SW480 (cell line): ENCODE data around the gene ZBTB16.

Experiments
- DNase-seq: peaks from one replicate; pipeline ENCODE4 v3.0.0-alpha.2; 2016; ENCODE audit warnings: low spot score

The ZBTB16 gene

GRCh38 chr11:114283422-114283821 is 223.9 kb downstream of the ZBTB16 start:
- DNase-seq = no peak

DNA sequence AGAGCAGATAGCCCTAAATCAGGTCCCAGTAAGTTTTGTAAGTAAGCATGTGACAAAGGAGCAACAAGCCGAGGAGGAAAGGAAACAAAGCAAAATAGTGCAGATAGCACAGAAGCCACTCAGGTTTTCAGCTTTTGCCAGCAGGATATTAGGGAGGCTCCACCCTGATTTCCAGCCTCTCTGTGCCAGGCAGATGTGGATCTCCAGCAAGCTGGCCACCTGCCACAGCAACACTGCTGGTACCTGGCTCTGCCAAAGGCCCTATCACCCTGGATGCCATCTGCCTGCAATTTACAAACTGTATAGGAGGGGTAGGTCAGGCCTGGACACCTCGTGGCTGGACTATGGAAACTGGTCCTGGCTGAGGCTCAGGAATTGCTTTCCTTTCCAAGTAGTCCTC is 224.5 kb downstream of the ZBTB16 start:
- no peak for DNase-seq

GRCh38 chr11:114284914-114285313 is 225.4 kb downstream of the ZBTB16 start:
- no peak for DNase-seq

GRCh38 chr11:114285599-114285998 is 226.1 kb downstream of the ZBTB16 start:
- DNase-seq = no peak

DNA sequence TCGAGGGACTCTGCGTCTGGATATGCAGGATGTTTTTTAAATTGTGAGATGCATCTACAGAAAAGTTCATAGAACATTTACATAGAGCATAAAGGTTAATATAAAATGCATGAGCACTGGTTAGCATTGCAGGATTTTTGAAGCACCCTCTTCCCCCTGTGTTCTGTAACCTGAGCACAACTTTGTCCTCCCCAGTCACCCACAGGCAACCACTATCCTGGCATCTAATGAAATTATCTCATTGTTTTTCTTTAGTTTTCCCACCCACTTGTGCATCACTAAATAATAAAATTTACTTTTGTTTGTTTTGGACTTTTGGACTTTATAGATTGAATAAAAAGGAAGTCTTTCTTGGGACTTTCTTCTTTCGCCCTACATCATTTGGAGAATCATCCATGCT is 226.7 kb downstream of the ZBTB16 start:
- DNase-seq = no peak

DNA sequence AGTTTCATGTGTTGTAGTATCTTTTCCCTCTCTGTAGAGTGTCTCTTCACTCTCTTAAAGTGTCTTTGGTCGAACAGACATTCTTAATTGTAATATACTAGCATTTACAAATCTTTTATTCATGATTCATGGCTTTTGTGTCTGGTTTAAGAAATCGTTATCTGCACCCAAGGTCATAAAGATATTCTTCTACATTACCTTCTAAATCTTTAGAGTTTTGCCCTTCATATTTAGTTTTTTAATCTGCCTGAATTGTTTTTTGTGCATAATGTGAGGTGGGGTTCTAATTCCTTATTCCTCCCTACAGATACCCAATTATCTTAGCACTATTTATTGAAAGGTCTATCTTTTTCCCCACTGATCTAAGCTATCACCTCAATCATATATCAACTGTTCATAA is 227.6 kb downstream of the ZBTB16 start:
- no peak for DNase-seq

- no peak for DNase-seq
These were observed 228.6 kb downstream of the ZBTB16 start for GRCh38 chr11:114288136-114288535.

DNA sequence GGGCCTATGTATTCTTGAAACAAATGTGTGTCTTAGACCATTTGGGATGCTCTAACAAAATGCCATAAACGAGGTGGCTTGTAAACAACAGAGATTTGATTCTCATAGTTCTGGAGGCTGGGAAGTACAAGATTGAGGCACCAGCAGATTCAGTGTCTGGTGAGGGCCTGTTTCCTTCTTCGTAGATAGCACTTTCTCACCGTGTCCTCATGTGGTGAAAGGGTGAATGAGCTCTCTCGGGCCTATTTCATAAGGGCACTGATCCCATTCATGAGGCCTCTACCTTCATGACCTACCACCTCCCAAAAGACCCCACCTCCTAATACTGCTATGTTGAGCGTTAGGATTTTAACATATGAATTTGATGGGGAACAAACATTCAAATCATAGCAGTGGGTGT is 230.3 kb downstream of the ZBTB16 start:
- no peak for DNase-seq

DNA sequence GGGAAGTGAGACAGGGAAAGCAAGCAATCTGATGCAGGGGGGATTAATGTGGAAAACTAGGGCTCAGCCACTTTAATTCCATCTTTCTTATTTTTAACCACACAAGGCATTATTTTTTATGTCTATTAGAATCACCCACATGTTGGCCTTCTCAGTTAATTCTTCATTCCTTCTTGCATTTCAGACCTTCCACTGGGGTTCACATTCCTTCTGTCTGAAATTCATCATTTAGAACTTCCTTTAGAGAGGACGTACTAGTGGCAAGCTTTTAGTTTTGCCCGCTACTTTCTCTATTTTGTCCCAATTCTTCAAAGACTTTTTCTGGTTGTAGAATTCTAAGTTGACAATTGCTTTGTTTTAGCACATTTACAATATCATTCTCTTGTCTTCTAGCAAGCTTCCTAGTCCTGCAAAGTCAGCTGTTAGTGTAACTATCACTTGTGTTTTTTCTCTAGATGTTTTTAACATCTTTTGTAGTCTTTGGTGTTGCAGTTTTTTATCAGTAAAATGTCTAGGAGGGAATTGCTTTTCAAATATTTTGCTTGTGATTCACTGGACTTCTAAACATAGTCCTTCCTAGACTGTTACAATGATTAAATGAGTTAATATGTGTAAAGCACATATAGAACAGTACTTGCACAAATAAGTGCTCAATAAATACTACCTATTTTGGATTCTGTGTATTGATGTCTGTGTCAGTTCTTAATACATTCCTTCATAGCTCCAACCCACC is 231.2 kb downstream of the ZBTB16 start:
- no peak for DNase-seq

DNA sequence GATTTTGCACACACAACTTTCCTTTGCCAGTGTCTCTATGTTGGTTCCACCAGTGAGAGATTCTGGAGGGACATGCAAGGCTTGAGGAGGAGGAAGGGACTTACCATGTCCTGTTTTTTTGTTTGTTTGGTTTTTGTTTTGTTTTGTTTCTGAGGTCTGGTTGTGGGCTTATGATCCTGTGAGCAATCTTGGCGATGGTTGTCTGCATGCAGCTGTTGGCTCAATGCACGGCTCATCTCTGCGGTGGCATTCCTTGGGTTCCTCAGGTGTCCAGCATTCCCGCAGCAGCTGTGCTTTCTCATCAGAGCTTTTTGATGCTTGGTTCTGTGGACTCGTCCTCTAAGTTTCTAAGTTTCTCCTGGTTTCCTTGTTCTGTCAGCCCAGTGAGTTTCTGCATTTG is 231.9 kb downstream of the ZBTB16 start:
- DNase-seq = no peak

- no peak for DNase-seq
These were observed 232.6 kb downstream of the ZBTB16 start for GRCh38 chr11:114291842-114292680.

- no peak for DNase-seq
These were observed 233.7 kb downstream of the ZBTB16 start for GRCh38 chr11:114293201-114293711.

GRCh38 chr11:114295676-114296604 is 236.4 kb downstream of the ZBTB16 start, which contains the start of gene NNMT:
Gene NNMT, plus strand, starts transcription at chr11:114296399. Its CDS starts 158 bp downstream, at chr11:114296557.
- peak; percentile 22 for DNase-seq

DNA sequence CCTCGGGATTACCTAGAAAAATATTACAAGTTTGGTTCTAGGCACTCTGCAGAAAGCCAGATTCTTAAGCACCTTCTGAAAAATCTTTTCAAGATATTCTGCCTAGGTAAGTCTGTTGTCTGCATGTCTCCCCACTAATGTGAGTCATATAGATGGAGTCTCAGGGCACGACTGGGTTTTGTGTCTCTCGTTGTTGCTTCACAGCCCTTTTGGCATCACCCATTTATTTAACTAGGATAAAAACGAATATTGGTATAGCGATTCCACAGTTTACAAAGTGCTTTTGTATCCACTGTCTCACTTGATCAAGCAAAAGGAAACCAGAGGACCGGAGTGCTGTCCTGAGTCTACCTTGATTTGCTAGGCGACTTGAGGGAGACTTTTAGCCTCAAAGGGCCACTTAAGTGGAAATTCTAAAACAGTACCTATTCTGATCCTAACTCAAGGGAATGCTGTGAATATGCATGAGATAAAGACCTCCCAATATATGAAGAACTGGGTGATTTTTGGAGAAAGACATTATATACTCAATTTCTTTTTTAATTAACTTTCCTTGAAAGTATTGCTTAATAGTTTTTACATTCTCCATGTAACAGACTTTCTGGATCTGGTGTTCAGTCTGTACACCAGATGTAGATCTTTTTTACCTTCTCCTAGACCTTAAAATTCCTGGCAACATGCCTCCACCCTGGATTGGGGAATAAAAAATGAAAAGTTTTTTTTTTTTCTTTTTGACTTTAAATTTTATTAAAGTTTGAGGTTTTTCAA is 237.3 kb downstream of the ZBTB16 start:
- no peak for DNase-seq

- no peak for DNase-seq
These were observed 238.5 kb downstream of the ZBTB16 start for GRCh38 chr11:114297806-114298709.

- no peak for DNase-seq
These were observed 239.2 kb downstream of the ZBTB16 start for GRCh38 chr11:114298710-114299109.
